KG1 (cell line): ENCODE data around the gene C16orf96.

ENCODE experiments used
- DNase-seq: peaks from one replicate; lab custom pipeline; 2025; lab: John Stamatoyannopoulos, UW

Gene C16orf96

DNA sequence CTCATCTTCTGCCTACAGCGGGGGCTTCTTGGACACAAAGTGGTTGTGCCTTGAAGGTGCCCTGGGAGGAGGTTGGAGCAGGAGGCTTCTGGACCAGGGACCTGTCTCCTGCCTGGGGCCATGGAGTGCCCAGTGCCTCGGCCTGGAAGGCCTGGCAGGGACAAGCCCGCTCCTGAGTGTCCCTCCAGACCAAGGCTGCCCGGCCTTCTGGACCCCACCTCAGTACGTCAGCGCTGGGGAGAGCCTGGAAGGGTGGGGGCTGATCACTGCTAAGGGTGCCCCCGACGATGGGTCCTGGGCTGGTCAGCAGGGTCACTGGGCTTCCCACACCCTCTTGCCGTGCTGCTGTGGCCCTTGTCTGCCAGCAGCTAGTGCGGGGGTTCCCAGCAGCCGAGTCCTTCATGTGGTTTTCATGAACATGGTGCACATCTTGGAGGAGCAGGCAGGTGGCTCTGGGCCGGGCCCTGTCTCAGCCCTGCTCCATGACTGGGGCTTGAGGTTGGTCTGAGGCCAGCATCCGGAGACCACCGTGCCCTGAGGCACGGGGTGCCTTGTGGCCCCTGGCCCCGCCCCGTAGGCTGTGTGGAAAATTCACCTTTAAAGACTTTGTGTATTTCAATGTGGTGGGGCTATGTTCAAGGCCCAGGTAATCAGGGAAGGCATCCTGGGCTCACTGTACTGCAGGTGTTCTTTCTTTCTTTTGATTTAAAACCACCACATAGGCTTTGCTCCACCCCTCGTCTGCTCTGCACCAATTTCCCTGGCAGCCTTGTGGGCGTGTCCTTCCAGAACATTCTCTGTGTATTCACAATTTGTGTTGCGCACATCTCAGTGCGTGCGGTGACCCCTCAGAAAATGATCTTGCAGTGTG lies 90.9 kb downstream of the C16orf96 start:
- DNase-seq: no peak

- DNase-seq: no peak
Observed at GRCh38 chr16:4647644-4647980, 91.5 kb downstream of the C16orf96 start.

DNA sequence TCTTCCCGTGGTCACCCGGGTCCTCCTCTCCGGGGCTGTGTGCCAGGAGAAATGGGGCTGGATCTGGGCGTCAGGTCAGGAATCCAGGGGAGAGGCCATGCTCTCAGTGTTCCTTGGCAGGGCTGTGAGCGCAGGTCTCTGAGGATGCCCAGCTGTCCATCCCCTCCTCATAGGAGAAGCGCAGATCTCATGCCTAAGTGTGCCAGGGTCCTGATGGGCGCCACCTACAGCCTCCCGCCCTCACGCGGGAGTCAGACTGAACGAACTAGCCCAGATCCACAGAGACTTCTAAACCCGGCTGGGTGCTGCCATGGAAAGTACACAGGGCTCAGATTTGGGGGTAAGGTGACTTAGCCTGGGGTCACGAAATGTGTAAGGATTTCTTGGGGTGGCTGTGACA lies 92.8 kb downstream of the C16orf96 start:
- no peak for DNase-seq

GRCh38 chr16:4649744-4650442 lies 93.8 kb downstream of the C16orf96 start:
- no peak for DNase-seq
